Measurements from ENCODE around the gene SYS1. TPM values are rescaled to one million over a fixed set of nuclear protein-coding genes. Genes with fewer than 3 reads are reported as not detected.

SYS1 gene
- total RNA-seq, 1 experiment from 2014 or later, result 29.1 TPM

DNA sequence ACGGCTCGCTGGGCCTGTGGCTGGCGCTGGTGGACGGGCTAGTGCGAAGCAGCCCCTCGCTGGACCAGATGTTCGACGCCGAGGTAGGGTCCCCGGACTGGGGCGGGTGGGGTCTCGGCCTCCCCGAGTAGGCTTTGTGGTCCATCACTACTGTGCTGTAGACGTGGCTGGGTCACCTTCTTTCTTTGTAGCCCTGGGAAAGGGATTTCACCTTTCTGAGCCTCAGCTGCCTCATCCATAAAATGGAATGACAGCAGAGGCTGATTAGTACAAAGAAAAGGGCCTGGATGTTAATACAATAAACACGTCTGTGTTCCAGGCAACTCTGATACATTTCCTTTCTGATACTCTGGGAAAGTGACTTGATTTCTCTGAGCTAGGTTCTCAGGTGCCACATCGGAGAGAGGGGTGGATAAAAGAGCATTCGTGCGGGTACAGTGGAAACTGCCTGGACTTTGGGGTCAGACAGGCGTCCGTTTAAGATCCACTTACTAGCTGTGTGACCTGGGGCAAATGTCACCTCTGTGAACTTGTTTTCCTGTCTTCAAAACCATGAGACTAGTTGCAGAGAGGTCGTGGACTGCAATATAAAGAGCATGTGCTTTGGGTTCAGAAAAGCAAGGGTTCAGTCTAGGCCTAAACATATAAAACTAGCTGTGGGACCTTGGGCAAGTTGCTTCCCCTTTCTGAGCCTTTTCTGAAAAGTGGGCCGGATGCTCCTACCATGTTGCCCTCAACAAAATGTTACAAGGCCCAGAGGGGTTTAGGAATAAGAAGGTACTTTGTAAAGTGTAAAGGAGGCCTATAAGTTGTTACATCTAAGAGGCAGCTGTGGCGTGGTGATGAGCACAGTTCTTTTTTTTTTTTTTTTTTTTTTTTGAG, 896 bp downstream of the SYS1 start:
- ChIA-PET CTCF (interaction anchor here (0.8 to 1.5 kb wide), 4 partner anchors 10 to 407 kb away, joined by 3 to 15 read pairs (median 8); no protein-coding TSS in a partner anchor), POLR2A (interaction anchor here (0.6 to 1.5 kb wide), 5 partner anchors 10 to 64 kb away, joined by 3 to 6 read pairs (median 4); no protein-coding TSS in a partner anchor)
- Histone ChIP-seq H3K27me3 (ENCODE audit: control insufficient read depth, insufficient read depth, low read length) (no peaks in the 10 kb centered on the region), H3K27ac (ENCODE audit: low read length) (peak overlapping the region; percentile 93), H3K9me3 (ENCODE audit: control insufficient read depth, insufficient read depth, low read depth, low read length) (no peaks in the 10 kb centered on the region), H3K4me1 (ENCODE audit: control insufficient read depth, insufficient read depth, low read length) (peaks cover 24% of the 10 kb centered on the region), H3K36me3 (ENCODE audit: control insufficient read depth, insufficient read depth, low read length) (no peaks in the 10 kb centered on the region; the same call in 1 of the 2 replicates), H3K4me3 (ENCODE audit: low read depth in 2 of 2, low read length in 2 of 2) (peak overlapping the region; percentile 80 to 83)
- intact Hi-C loops (cut with micrococcal nuclease; ENCODE audit: unreplicated experiment), result loop anchor here (2.0 kb wide), 1 partner anchor 73 kb away; no protein-coding TSS in a partner anchor
- TF ChIP-seq, protein P1, sequence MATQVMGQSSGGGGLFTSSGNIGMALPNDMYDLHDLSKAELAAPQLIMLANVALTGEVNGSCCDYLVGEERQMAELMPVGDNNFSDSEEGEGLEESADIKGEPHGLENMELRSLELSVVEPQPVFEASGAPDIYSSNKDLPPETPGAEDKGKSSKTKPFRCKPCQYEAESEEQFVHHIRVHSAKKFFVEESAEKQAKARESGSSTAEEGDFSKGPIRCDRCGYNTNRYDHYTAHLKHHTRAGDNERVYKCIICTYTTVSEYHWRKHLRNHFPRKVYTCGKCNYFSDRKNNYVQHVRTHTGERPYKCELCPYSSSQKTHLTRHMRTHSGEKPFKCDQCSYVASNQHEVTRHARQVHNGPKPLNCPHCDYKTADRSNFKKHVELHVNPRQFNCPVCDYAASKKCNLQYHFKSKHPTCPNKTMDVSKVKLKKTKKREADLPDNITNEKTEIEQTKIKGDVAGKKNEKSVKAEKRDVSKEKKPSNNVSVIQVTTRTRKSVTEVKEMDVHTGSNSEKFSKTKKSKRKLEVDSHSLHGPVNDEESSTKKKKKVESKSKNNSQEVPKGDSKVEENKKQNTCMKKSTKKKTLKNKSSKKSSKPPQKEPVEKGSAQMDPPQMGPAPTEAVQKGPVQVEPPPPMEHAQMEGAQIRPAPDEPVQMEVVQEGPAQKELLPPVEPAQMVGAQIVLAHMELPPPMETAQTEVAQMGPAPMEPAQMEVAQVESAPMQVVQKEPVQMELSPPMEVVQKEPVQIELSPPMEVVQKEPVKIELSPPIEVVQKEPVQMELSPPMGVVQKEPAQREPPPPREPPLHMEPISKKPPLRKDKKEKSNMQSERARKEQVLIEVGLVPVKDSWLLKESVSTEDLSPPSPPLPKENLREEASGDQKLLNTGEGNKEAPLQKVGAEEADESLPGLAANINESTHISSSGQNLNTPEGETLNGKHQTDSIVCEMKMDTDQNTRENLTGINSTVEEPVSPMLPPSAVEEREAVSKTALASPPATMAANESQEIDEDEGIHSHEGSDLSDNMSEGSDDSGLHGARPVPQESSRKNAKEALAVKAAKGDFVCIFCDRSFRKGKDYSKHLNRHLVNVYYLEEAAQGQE (IDR thresholded peaks at IDR 0.05; ENCODE audit: insufficient read depth in 1 of 2, low read depth in 2 of 2, low read length in 1 of 2), result no peak
- TF ChIP-seq TCF7L2 (IDR thresholded peaks at IDR 0.05; ENCODE audit: low read depth, low read length) (no peak), POLR2AphosphoS5 (IDR thresholded peaks at IDR 0.05; ENCODE audit: low read depth, low read length) (no peak), SIN3A (IDR thresholded peaks at IDR 0.05; ENCODE audit: borderline replicate concordance, insufficient read depth, low read depth, low read length) (no peak)
- TF ChIP-seq, protein P2, sequence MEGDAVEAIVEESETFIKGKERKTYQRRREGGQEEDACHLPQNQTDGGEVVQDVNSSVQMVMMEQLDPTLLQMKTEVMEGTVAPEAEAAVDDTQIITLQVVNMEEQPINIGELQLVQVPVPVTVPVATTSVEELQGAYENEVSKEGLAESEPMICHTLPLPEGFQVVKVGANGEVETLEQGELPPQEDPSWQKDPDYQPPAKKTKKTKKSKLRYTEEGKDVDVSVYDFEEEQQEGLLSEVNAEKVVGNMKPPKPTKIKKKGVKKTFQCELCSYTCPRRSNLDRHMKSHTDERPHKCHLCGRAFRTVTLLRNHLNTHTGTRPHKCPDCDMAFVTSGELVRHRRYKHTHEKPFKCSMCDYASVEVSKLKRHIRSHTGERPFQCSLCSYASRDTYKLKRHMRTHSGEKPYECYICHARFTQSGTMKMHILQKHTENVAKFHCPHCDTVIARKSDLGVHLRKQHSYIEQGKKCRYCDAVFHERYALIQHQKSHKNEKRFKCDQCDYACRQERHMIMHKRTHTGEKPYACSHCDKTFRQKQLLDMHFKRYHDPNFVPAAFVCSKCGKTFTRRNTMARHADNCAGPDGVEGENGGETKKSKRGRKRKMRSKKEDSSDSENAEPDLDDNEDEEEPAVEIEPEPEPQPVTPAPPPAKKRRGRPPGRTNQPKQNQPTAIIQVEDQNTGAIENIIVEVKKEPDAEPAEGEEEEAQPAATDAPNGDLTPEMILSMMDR (IDR thresholded peaks at IDR 0.05), result no peak
- ATAC-seq, result no peak
- in situ Hi-C loops (cut with HindIII; ENCODE audit: low pct_unique_long_range_greater_than_20kb, low sequenced_read_pairs), result no loop called here
- DNase-seq (ENCODE audit: low read depth, low spot score), result no peak
- BruUV-seq (replicated peaks), result TSS peak; percentile 57

DNA sequence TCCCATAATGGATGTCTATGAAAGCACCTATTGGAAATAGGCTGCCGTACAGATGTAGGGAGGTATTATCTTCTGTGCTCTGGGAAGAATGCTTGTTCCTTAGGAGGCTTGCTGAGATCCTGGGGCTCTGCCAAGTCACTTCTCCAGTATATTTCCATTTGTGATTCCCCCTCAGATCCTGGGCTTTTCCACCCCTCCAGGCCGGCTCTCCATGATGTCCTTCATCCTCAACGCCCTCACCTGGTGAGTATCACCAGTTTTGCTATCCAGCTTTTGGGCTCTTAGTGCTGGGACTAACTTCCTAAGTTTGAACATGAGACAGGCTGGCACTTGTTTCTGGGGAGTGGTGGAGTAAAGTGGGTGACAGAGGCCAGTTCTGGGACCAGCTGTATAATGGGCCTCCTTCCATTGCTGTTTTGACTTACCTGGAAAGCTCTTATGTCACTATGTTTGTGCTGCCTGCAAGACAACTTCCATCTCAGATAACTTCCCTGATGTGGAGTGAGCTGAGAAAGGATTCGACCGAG, 2.6 kb downstream of the SYS1 start:
- intact Hi-C loops (cut with micrococcal nuclease; ENCODE audit: unreplicated experiment), result no loop called here
- Histone ChIP-seq H3K4me1 (ENCODE audit: control insufficient read depth, insufficient read depth, low read length) (peaks cover 11% of the 10 kb centered on the region; the same call in 1 of the 2 replicates), H3K36me3 (ENCODE audit: control insufficient read depth, insufficient read depth, low read length) (no peaks in the 10 kb centered on the region; the same call in 1 of the 2 replicates), H3K9me3 (ENCODE audit: control insufficient read depth, insufficient read depth, low read depth, low read length) (no peaks in the 10 kb centered on the region), H3K27ac (ENCODE audit: low read length) (no peak overlapping the region), H3K4me3 (ENCODE audit: low read depth in 2 of 2, low read length in 2 of 2) (no peak overlapping the region), H3K27me3 (ENCODE audit: control insufficient read depth, insufficient read depth, low read length) (no peaks in the 10 kb centered on the region)
- TF ChIP-seq POLR2AphosphoS5 (IDR thresholded peaks at IDR 0.05; ENCODE audit: low read depth, low read length) (no peak), TCF7L2 (IDR thresholded peaks at IDR 0.05; ENCODE audit: low read depth, low read length) (no peak), SIN3A (IDR thresholded peaks at IDR 0.05; ENCODE audit: borderline replicate concordance, insufficient read depth, low read depth, low read length) (no peak)
- TF ChIP-seq, protein P2 (IDR thresholded peaks at IDR 0.05), result no peak
- TF ChIP-seq, protein P1 (IDR thresholded peaks at IDR 0.05; ENCODE audit: insufficient read depth in 1 of 2, low read depth in 2 of 2, low read length in 1 of 2), result no peak
- no peak for ATAC-seq
- DNase-seq (ENCODE audit: low read depth, low spot score), result no peak
- CTCF ChIA-PET, result interaction anchor here (0.9 kb wide), 1 partner anchor 71 kb away, joined by 3 read pairs; no protein-coding TSS in a partner anchor
- in situ Hi-C loops (cut with HindIII; ENCODE audit: low pct_unique_long_range_greater_than_20kb, low sequenced_read_pairs), result no loop called here
- POLR2A ChIA-PET, result no interaction called here
- no TSS peak for BruUV-seq (replicated peaks)
